Spleen (tissue), 11 donors: ENCODE data around the gene RFXANK. TPM values are rescaled to one million over a fixed set of nuclear protein-coding genes. Genes with fewer than 3 reads are reported as not detected.

Experiments
- DNase-seq: peaks from one replicate; pipeline ENCODE4 v3.0.0-alpha.2; 2020
- H3K27ac ChIP-seq, 8 donors: fragments of 200-600 bp; sonication (generic) in 7 of 8; 1 replicate in 4 of 8; 2 replicates in 4 of 8; pipeline versions ENCODE4 v1.5.0 to v1.8.0; 2016 to 2021; ENCODE audit warnings: inconsistent platforms in 4 of 8, mild to moderate bottlenecking in 4 of 8, moderate library complexity in 1 of 8
- H3K27me3 ChIP-seq, 7 donors: fragments of 200-600 bp; sonication (generic) in 6 of 7; replicated peaks in 1 of 7; 1 replicate in 4 of 7; 2 replicates in 3 of 7; pipeline versions ENCODE4 v1.5.0 to v1.8.0; 2016 to 2021; ENCODE audit warnings: inconsistent platforms in 3 of 7, mild to moderate bottlenecking in 1 of 7
- H3K36me3 ChIP-seq, 6 donors: fragments of 200-600 bp; sonication (generic) in 5 of 6; 1 replicate in 4 of 6; 2 replicates in 2 of 6; pipeline versions ENCODE4 v1.5.0 to v1.8.0; 2016 to 2021; ENCODE audit warnings: inconsistent platforms in 2 of 6
- H3K4me1 ChIP-seq, 6 donors: fragments of 200-600 bp; sonication (generic) in 5 of 6; 1 replicate in 3 of 6; 2 replicates in 3 of 6; pipeline versions ENCODE4 v1.5.0 to v1.8.0; 2016 to 2021; ENCODE audit warnings: inconsistent platforms in 3 of 6
- H3K4me3 ChIP-seq, 8 donors: fragments of 200-600 bp; sonication (generic) in 7 of 8; 1 replicate in 4 of 8; 2 replicates in 4 of 8; pipeline versions ENCODE4 v1.5.0 to v1.8.0; 2016 to 2021; ENCODE audit warnings: inconsistent platforms in 4 of 8, mild to moderate bottlenecking in 4 of 8, moderate library complexity in 2 of 8
- H3K9me3 ChIP-seq, 8 donors: fragments of 200-600 bp; sonication (generic) in 7 of 8; 1 replicate in 4 of 8; 2 replicates in 4 of 8; pipeline versions ENCODE4 v1.5.0 to v1.8.0; 2016 to 2021; ENCODE audit warnings: inconsistent platforms in 4 of 8
- POLR2A ChIP-seq, 3 donors: fragments of 450-650 bp; IDR thresholded peaks; one replicate each; pipeline ENCODE4 v1.5.1; 2017; ENCODE audit warnings: antibody characterized with exemption in 3 of 3, mild to moderate bottlenecking in 1 of 3
- POLR2AphosphoS5 ChIP-seq, 3 donors: sonication (generic); formaldehyde crosslinking; IDR thresholded peaks; one replicate each; pipeline ENCODE4 v1.5.1; 2017; ENCODE audit warnings: antibody characterized with exemption in 3 of 3
- WGBS, 5 donors: extraction: QIAGEN DNeasy Blood & Tissue Kit in 3 of 5; methylation state at CpG; one replicate each; pipeline versions ENCODE4 v1.1.5 to v1.1.7; 2013 to 2018; 5-methylcytosine and 5-hydroxymethylcytosine counted together
- intact Hi-C: fragments of 100-400 bp; cut with DNase I; formaldehyde crosslinking; loops from one replicate; pipeline ENCODE4 v1.15.0; 2023; ENCODE audit warnings: low total_unique reads
- polyA plus RNA-seq, 3 donors: library from polyadenylated mRNA; stranded (reverse); fragments of 200-250 nt; gene quantifications; one replicate each; pipeline ENCODE4 v1.2.1, GENCODE V29; 2013
- total RNA-seq, 7 donors: library from RNA; depleted of rRNA in 3 of 7; stranded (reverse); fragments of >200 nt in 3 of 7; fragmentation: NEBNext Ultra II Directional in 4 of 7; extraction: Animal tissue kit (Norgen Biotek cat#: 25700) in 4 of 7; gene quantifications; one replicate each; pipeline versions ENCODE4 v1.1.0 to v1.2.1, GENCODE V29; 2016 to 2021
- TF ChIP-seq, protein P1 (sequence below), 11 experiments: fragments of 200-600 bp in 7 of 11; fragments of 450-650 bp in 4 of 11; sonication (generic) in 4 of 11; IDR thresholded peaks in 8 of 11; conservative IDR thresholded peaks in 3 of 11; 1 replicate in 7 of 11; 2 replicates in 4 of 11; pipeline versions ENCODE4 v1.4.0 to v1.8.0; 2016 to 2021; ENCODE audit warnings: antibody characterized with exemption in 11 of 11, inconsistent platforms in 4 of 11, mild to moderate bottlenecking in 1 of 11
- donor health status: healthy with polysubstance abuse.
- donor health status: DM: no; HTN: no; CAD: no; lungs with moderate emphysema.
- donor health status: DM: no; HTN: no; CAD: no.
- donor health status: Bipolar disorder and iron deficiency.
- donor health status: healthy.
- donor health status: DM: no; HTN: no; CAD: no.
- donor health status: DM: yes; HTN: yes; CAD: no.

The RFXANK gene
- total and polyA plus RNA-seq, 10 donors: 47.4 to 139 (median 75.7) TPM

DNA sequence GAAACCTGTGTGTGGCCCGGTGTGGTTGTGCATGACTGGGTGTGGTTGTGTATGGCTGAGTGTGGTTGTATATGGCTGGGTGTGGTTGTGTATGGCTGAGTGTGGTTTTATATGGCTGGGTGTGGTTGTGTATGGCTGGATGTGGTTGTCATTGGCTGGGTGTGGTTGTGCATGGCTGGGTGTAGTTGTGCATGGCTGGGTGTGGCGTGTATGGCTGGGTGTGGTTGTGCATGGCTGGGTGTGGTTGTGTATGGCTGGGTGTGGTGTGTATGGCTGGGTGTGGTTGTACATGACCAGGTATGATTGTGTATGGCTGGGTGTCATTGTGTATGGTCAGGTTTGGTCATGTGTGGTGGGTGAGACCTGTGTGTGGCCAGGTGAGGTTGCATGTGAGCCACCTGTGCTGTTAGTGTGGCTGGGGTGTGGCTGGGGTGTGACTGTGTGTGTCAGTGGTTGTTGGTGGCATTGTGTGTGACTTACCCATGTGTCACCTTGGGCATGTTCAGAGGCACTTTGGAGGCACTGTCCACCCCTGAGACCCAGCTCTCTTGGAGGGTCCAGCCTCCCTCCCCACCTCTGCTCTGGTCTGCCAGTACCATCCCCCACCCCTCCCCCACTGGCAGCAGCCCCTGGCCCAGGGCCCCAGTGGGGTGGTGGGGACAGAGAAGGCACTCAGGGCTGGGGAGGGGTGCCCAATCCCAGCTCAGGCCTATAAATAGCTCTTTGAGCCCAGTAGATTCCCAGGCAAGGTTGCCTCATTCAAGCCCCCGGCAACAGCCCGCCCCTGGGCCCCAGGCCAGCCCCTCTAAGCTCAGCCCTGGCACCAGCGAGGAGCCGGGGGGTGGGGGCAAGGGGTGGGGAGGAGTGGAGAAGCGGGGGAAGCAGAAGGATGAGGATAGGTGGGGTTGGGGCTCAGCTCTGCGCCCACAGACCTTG lies 15.8 kb downstream of the RFXANK start:
- no peak for DNase-seq
- H3K9me3 ChIP-seq: no peaks in the 10 kb centered on the region
- no peak overlapping the region for H3K4me3 ChIP-seq
- intact Hi-C loops: no loop called here
- WGBS, 5 donors: 45 to 74% (median 58%) methylated on average over 6 to 8 of the region's 8 CpGs
- TF ChIP-seq POLR2AphosphoS5 (IDR thresholded peaks at IDR 0.05) (no peak), POLR2A (IDR thresholded peaks at IDR 0.05) (no peak)
- TF ChIP-seq, protein P1, sequence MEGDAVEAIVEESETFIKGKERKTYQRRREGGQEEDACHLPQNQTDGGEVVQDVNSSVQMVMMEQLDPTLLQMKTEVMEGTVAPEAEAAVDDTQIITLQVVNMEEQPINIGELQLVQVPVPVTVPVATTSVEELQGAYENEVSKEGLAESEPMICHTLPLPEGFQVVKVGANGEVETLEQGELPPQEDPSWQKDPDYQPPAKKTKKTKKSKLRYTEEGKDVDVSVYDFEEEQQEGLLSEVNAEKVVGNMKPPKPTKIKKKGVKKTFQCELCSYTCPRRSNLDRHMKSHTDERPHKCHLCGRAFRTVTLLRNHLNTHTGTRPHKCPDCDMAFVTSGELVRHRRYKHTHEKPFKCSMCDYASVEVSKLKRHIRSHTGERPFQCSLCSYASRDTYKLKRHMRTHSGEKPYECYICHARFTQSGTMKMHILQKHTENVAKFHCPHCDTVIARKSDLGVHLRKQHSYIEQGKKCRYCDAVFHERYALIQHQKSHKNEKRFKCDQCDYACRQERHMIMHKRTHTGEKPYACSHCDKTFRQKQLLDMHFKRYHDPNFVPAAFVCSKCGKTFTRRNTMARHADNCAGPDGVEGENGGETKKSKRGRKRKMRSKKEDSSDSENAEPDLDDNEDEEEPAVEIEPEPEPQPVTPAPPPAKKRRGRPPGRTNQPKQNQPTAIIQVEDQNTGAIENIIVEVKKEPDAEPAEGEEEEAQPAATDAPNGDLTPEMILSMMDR (IDR thresholded peaks at IDR 0.05 in 8 of 11, conservative IDR thresholded peaks at IDR 0.05 in 3 of 11): no peak
- no peak overlapping the region for H3K27ac ChIP-seq
- H3K36me3 ChIP-seq: no peaks in the 10 kb centered on the region
- H3K4me1 ChIP-seq: peaks cover 0 to 20% (median 4%) of the 10 kb centered on the region in 6 donors
- peaks cover 0 to 52% (median 25%) of the 10 kb centered on the region in 7 donors for H3K27me3 ChIP-seq

DNA sequence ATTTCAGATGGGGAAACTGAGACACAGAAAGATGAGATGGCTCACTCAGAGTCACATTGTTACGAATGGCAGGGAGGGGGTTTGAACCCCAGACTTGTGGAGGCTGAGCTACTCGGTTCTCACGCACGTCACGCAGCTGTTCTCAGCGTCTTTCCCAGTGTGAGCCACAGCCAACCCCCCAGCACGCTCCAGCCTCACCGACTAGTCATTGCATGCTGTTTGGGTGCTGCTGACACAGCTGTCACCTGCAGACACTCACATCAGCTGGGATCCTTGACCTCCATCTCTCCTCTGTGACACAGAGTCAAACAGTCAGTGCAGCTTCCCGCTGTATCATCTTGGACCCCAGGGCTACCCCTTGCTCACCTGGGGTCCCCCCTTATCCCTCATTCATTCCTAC lies 17.3 kb downstream of the RFXANK start:
- intact Hi-C loops: no loop called here
- H3K27ac ChIP-seq: no peak overlapping the region
- no peak overlapping the region for H3K4me3 ChIP-seq
- H3K9me3 ChIP-seq: no peaks in the 10 kb centered on the region
- peaks cover 0 to 67% (median 30%) of the 10 kb centered on the region in 7 donors for H3K27me3 ChIP-seq
- no peak for TF ChIP-seq POLR2AphosphoS5 (IDR thresholded peaks at IDR 0.05)
- no peak for TF ChIP-seq POLR2A (IDR thresholded peaks at IDR 0.05)
- TF ChIP-seq, protein P1 (IDR thresholded peaks at IDR 0.05 in 8 of 11, conservative IDR thresholded peaks at IDR 0.05 in 3 of 11): no peak
- no peaks in the 10 kb centered on the region for H3K36me3 ChIP-seq
- 61 to 77% (median 64%) methylated on average over 9 of the region's 9 CpGs for WGBS, 5 donors
- H3K4me1 ChIP-seq: peaks cover 0 to 6% (median 2%) of the 10 kb centered on the region in 6 donors
- DNase-seq: no peak

DNA sequence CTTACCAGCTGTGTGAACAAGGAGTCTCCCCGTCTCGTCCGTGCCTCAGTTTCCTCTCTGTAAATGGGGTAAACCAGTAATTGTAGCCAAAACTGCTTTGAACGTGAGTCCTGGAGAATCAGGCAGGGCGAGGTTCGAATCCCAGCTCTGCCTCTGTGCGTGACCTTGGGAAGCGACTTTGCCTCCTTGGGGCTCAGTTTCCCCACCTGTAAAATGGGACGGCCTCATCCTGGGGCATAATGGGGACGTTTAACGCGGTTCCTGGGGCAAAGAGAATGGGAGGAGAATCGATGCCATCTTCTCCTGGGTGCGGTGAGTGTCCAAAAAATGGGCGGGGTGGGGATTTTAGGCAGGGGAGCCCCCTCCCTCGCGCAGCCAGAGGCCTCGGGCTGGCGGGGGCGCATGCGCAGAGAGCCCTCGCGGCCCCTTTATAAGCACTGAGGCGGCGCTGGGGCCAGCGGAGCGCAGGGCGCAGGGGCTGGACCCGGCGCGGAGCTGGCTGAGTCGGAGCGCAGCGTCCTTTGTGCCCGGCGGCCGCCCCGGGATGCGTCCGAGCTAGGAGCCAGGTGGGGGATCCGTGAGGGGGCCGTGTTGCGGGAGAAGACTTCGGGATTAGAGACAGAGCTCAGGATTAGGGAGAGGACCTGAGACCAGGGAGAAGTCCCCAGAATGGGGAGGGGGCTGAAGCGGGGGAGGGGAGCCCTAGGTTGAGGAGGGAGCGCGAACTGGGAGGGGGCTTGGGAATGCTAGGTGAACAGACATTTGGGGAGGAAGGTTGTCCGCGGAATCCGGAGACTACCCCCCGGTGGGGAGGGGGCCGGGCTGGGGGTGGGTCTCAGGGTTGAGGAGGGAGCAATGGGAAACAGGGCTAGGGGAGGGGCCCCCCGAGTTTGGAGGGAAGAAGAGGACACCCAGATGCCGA lies 19.7 kb downstream of the RFXANK start, which contains the start of gene NCAN:
Gene NCAN, plus strand, starts transcription at position 460 of the 922 bp plus-strand sequence. CDS start 4,996 bp downstream, outside the sequence.
- intact Hi-C loops: no loop called here
- no peaks in the 10 kb centered on the region for H3K9me3 ChIP-seq
- H3K27me3 ChIP-seq: peaks cover 0 to 87% (median 45%) of the 10 kb centered on the region in 7 donors
- WGBS, 5 donors: 9 to 13% (median 12%) methylated on average over 53 to 54 of the region's 54 CpGs
- H3K27ac ChIP-seq: no peak within 1 kb of the TSS
- no peaks in the 10 kb centered on the region for H3K36me3 ChIP-seq
- no peak for DNase-seq
- no peak for TF ChIP-seq POLR2AphosphoS5 (IDR thresholded peaks at IDR 0.05)
- TF ChIP-seq, protein P1 (IDR thresholded peaks at IDR 0.05 in 8 of 11, conservative IDR thresholded peaks at IDR 0.05 in 3 of 11): no peak
- TF ChIP-seq POLR2A (IDR thresholded peaks at IDR 0.05): no peak
- H3K4me1 ChIP-seq: peaks cover 0 to 5% (median 0%) of the 10 kb centered on the region in 6 donors
- H3K4me3 ChIP-seq: no peak within 1 kb of the TSS
